Retinal pigment epithelial cell (primary cell): ENCODE data around the gene OR10A5.

Experiments
- DNase-seq: peaks from one replicate; pipeline ENCODE4 v3.0.0-alpha.2; 2010; ENCODE audit warnings: low read depth
- H3K4me3 ChIP-seq: 2 replicates; pipeline ENCODE4 v1.5.1; 2011; ENCODE audit warnings: mild to moderate bottlenecking, low read length, control low read depth, moderate library complexity
- TF ChIP-seq, protein P1 (sequence below): conservative IDR thresholded peaks from 2 replicates; pipeline ENCODE4 v1.5.1; 2011; ENCODE audit warnings: low read depth, low read length, control low read depth, inconsistent platforms

OR10A5 gene

DNA sequence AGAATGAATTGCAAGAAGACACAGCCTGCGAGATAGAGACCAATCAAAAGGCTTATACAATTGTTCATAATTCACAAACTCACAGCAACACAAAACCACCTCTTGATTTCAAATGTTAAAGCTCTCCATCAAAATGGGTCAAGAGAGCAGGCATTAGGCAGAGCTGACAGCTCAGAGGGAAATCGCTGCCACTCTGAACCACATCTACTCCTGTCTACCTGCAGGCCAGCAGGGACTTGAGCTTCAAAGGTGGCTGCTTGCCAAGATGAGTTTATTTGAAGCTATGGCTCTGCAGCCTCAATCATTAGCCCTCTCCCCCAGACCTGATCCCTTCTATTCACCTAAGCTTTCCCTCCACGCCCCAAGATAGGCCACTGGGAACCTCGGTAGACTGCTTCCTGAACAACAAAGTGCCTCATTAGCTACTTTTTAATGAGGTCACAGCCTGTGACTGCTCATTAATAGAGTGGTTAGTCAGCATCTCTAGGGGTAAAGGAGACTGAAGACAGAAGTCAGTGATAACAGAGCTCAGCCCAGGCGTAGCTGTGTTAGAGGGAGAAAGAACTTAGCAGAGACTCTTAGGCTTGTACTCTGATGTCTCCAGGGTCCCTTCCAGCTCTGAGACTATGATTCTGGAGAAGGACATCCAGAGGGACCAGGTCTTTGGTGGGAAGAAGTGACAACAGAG is 21.2 kb upstream of the OR10A5 start:
- no peak for DNase-seq
- TF ChIP-seq, protein P1, sequence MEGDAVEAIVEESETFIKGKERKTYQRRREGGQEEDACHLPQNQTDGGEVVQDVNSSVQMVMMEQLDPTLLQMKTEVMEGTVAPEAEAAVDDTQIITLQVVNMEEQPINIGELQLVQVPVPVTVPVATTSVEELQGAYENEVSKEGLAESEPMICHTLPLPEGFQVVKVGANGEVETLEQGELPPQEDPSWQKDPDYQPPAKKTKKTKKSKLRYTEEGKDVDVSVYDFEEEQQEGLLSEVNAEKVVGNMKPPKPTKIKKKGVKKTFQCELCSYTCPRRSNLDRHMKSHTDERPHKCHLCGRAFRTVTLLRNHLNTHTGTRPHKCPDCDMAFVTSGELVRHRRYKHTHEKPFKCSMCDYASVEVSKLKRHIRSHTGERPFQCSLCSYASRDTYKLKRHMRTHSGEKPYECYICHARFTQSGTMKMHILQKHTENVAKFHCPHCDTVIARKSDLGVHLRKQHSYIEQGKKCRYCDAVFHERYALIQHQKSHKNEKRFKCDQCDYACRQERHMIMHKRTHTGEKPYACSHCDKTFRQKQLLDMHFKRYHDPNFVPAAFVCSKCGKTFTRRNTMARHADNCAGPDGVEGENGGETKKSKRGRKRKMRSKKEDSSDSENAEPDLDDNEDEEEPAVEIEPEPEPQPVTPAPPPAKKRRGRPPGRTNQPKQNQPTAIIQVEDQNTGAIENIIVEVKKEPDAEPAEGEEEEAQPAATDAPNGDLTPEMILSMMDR = no peak
- H3K4me3 ChIP-seq = no peak overlapping the region

DNA sequence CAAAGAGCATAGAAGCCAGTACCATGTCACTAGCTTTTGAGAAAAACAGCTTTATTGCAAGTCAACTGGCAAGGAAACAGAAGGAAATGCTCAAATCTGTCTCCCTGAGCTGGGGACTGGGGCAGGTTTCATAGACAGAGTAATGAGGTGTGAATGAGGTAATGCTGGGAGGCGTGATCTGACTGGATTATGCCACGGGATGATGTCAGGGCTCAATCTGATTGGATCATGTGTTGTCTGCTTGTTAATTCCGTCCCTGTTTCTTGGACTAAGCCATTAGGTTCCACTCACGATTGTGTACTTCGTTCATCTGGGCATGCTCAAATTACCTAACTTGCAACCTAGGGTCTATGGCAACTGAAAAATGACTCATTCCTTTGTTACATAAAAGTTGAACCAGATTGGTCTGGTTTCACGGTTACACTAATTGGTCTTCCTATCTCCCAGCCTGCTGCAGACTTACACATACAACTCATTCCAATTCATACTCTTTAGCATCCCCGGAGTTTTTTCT is 20.2 kb upstream of the OR10A5 start:
- TF ChIP-seq, protein P1 = no peak
- no peak for DNase-seq
- H3K4me3 ChIP-seq = no peak overlapping the region

DNA sequence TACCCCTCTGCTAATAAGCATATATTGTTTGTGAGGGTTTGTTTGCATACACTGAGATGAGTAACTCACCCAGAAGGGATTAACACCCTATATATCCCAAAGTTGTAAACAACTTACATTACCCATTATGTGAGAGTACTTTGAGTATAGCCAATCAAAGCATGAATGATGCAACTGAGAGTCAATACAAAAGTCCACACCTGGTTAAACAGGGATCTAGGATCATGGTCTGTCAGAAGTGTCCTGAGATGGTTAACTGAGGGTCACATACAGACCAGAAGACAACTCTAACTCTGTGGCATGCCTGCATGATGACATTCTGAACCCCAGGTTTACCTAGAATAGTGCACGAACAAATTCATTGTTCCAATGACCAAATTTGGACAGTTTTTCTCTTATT is 17.4 kb upstream of the OR10A5 start:
- DNase-seq = no peak
- H3K4me3 ChIP-seq = no peak overlapping the region
- TF ChIP-seq, protein P1 = no peak

DNA sequence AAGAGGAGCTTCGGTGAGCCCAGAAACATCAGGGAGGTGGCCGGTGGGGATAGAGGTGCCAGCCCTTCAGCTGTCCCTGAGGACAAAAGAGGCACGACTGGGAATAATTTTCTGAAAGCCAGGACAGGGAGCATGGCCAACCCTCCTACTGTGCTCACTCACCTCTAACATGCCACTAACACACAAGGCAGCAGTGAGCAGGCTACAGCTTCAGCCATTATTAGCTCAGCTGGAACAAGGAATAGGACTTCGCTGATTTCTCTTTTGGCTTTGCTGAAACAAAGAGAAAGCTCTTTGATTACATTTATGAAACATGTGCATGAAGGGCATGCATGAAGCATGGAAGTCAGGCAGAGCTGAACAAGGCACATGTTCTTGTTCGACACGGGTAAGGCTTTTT is 12.1 kb upstream of the OR10A5 start:
- TF ChIP-seq, protein P1 = no peak
- no peak overlapping the region for H3K4me3 ChIP-seq
- no peak for DNase-seq

DNA sequence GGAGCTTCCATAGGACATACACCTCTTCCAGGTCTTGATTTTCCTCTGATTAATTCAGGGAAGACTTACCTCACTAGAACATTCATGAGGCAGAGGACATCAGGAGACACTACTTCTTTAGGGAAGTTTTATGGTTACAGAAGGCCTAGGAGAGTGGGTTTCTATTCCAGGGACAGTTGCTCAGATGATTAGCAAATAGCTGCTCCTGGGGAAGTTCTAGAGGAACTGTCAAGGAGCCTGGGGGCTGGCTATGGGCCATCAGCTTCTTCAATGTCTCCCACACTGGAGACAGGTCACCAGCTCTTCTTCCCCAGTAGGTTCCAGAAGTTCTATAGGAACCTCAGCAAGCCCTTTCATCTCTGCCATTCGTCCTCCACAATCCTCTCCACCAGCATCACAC is 11.5 kb upstream of the OR10A5 start:
- TF ChIP-seq, protein P1 = no peak
- no peak overlapping the region for H3K4me3 ChIP-seq
- DNase-seq = no peak

DNA sequence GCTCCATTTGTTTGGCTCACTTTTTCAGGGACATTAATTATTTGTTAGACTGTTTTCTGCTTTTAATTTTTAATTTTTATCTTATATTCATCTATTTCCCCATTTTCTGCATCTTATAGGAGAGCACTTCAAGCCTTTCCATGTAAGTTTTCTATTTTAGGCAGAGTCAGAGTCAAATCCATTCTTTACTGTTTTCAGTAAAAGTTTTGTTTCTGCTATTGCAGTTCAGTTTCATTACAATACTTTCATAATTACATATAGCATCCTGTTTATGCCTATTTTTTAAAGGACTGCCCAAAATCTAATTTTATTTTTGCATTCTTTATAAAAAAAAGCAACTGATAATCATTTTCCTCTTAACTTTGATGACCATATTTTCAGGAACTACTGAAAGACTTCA is 3.8 kb upstream of the OR10A5 start:
- TF ChIP-seq, protein P1 = no peak
- no peak overlapping the region for H3K4me3 ChIP-seq
- no peak for DNase-seq

DNA sequence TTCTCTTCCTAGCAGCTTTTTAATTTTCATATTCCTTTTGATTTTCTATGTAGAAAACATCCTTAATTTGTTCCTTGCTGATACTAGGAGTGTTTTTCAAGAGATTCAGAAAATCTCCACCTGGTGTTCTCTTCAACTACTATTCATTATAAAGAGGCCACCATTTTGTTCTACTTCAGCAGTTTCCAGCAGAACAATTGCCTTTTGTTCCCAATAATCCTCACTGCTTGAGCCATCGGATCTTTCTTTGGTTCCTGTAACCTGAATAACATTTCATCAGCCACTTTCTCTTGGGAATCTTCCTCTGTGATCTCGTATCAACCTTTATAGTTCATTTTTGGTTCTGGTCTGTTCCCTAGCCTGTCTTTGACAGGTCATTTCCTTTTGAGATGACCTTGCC is 1.8 kb upstream of the OR10A5 start:
- H3K4me3 ChIP-seq = no peak overlapping the region
- TF ChIP-seq, protein P1 = no peak

More for the DNA sequence above, 1.8 kb upstream of the OR10A5 start:
- no peak for DNase-seq
